SK-N-SH treated with all-trans-retinoic acid at 6 μM for 48 hours (cell line): ENCODE results near the gene STN1.

Experiments used
- ATAC-seq: fragments of 200-7000 bp; cut with Tn5 transposase; 3 replicates; pipeline ENCODE4 v1.9.1; 2020; ENCODE audit warnings: mild to moderate bottlenecking, moderate library complexity
- ARNTL ChIP-seq: fragments of 450-650 bp; formaldehyde crosslinking; IDR thresholded peaks from 2 replicates; pipeline ENCODE4 v1.5.0; 2020; ENCODE audit warnings: low read depth, mild to moderate bottlenecking, moderate library complexity, borderline replicate concordance
- BACH2 ChIP-seq: fragments of 250-450 bp; sonication (Bioruptor Pico); IDR thresholded peaks from 2 replicates; pipeline ENCODE4 v1.9.0; 2021; ENCODE audit warnings: mild to moderate bottlenecking, borderline replicate concordance
- CREB5 ChIP-seq: fragments of 250-450 bp; sonication (Bioruptor Pico); IDR thresholded peaks from 2 replicates; pipeline ENCODE4 v1.5.1; 2020; ENCODE audit warnings: low read depth, mild to moderate bottlenecking, moderate library complexity
- CSDC2 ChIP-seq: fragments of 250-450 bp; sonication (Bioruptor Pico); IDR thresholded peaks from 2 replicates; pipeline ENCODE4 v1.5.0; 2020; ENCODE audit warnings: mild to moderate bottlenecking, moderate library complexity
- CSRNP3 ChIP-seq: fragments of 250-450 bp; sonication (Bioruptor Pico); IDR thresholded peaks from 2 replicates; pipeline ENCODE4 v1.5.1; 2021; ENCODE audit warnings: mild to moderate bottlenecking, moderate library complexity
- ESRRG ChIP-seq: fragments of 250-450 bp; sonication (Bioruptor Pico); IDR thresholded peaks from 2 replicates; pipeline ENCODE4 v1.6.1; 2021; ENCODE audit warnings: mild to moderate bottlenecking
- GLIS3 ChIP-seq: fragments of 250-450 bp; sonication (Bioruptor Pico); IDR thresholded peaks from 2 replicates; pipeline ENCODE4 v1.5.0; 2020; ENCODE audit warnings: mild to moderate bottlenecking, moderate library complexity
- ISL1 ChIP-seq: fragments of 250-450 bp; sonication (Bioruptor Pico); IDR thresholded peaks from 2 replicates; pipeline ENCODE4 v2.1.2; 2022; ENCODE audit warnings: mild to moderate bottlenecking, moderate library complexity
- OSR1 ChIP-seq: fragments of 250-450 bp; sonication (Bioruptor Pico); IDR thresholded peaks from 2 replicates; pipeline ENCODE4 v1.8.0; 2022; ENCODE audit warnings: moderate library complexity, mild to moderate bottlenecking, inconsistent platforms
- PATZ1 ChIP-seq: fragments of 250-450 bp; sonication (Bioruptor Pico); IDR thresholded peaks from 2 replicates; pipeline ENCODE4 v1.8.0; 2020; ENCODE audit warnings: mild to moderate bottlenecking, moderate library complexity, borderline replicate concordance
- POU6F1 ChIP-seq: fragments of 250-450 bp; sonication (Bioruptor Pico); IDR thresholded peaks from 2 replicates; pipeline ENCODE4 v1.8.0; 2021; ENCODE audit warnings: low read depth, mild to moderate bottlenecking, moderate library complexity, borderline replicate concordance
- PPARA ChIP-seq: fragments of 250-450 bp; sonication (Bioruptor Pico); IDR thresholded peaks from 2 replicates; pipeline ENCODE4 v1.5.0; 2020; ENCODE audit warnings: mild to moderate bottlenecking, borderline replicate concordance
- RARB ChIP-seq: fragments of 250-450 bp; sonication (Bioruptor Pico); IDR thresholded peaks from 2 replicates; pipeline ENCODE4 v1.8.0; 2021; ENCODE audit warnings: mild to moderate bottlenecking, moderate library complexity
- SNAI2 ChIP-seq: fragments of 250-450 bp; sonication (Bioruptor Pico); IDR thresholded peaks from 2 replicates; pipeline ENCODE4 v1.5.0; 2020; ENCODE audit warnings: mild to moderate bottlenecking, moderate library complexity
- TCF4 ChIP-seq: fragments of 250-450 bp; sonication (Bioruptor Pico); IDR thresholded peaks from 2 replicates; pipeline ENCODE4 v1.8.0; 2021; ENCODE audit warnings: mild to moderate bottlenecking, moderate library complexity, borderline replicate concordance
- TOX ChIP-seq: fragments of 250-450 bp; sonication (Bioruptor Pico); IDR thresholded peaks from 2 replicates; pipeline ENCODE4 v1.8.0; 2021; ENCODE audit warnings: mild to moderate bottlenecking, moderate library complexity, borderline replicate concordance
- TSHZ2 ChIP-seq: fragments of 250-450 bp; sonication (Bioruptor Pico); IDR thresholded peaks from 2 replicates; pipeline ENCODE4 v1.5.0; 2020; ENCODE audit warnings: mild to moderate bottlenecking, moderate library complexity
- ZC3H10 ChIP-seq: fragments of 250-450 bp; sonication (Bioruptor Pico); IDR thresholded peaks from 2 replicates; pipeline ENCODE4 v1.5.1; 2021; ENCODE audit warnings: mild to moderate bottlenecking, moderate library complexity
- ZFP3 ChIP-seq: fragments of 250-450 bp; sonication (Bioruptor Pico); IDR thresholded peaks from 2 replicates; pipeline ENCODE4 v1.5.0; 2020; ENCODE audit warnings: mild to moderate bottlenecking, moderate library complexity
- ZFP30 ChIP-seq: fragments of 450-650 bp; formaldehyde crosslinking; IDR thresholded peaks from 2 replicates; pipeline ENCODE4 v1.5.0; 2022; ENCODE audit warnings: mild to moderate bottlenecking, moderate library complexity
- ZNF565 ChIP-seq: fragments of 450-650 bp; formaldehyde crosslinking; conservative IDR thresholded peaks from 2 replicates; pipeline ENCODE4 v1.5.0; 2020; ENCODE audit warnings: low read depth, mild to moderate bottlenecking, moderate library complexity
- ZNF70 ChIP-seq: fragments of 450-650 bp; formaldehyde crosslinking; IDR thresholded peaks from 2 replicates; pipeline ENCODE4 v1.5.0; 2020; ENCODE audit warnings: mild to moderate bottlenecking, moderate library complexity
- ZNF8 ChIP-seq: fragments of 450-650 bp; formaldehyde crosslinking; IDR thresholded peaks from 2 replicates; pipeline ENCODE4 v1.5.0; 2020; ENCODE audit warnings: mild to moderate bottlenecking, moderate library complexity

The STN1 gene

GRCh38 chr10:103899312-103899711 lies 18.7 kb downstream of the STN1 start (continued):
- TF ChIP-seq CREB5 (CRISPR knock-in tag) (no peak), ARNTL (no peak), CSRNP3 (CRISPR knock-in tag) (no peak), ZNF8 (CRISPR knock-in tag) (no peak), PPARA (CRISPR knock-in tag) (no peak), OSR1 (no peak)

- TF ChIP-seq ZFP3 (CRISPR knock-in tag) (no peak), ZNF565 (CRISPR knock-in tag) (no peak), ZC3H10 (CRISPR knock-in tag) (no peak), CREB5 (CRISPR knock-in tag) (no peak), GLIS3 (CRISPR knock-in tag) (no peak), SNAI2 (CRISPR knock-in tag) (no peak), OSR1 (no peak), TSHZ2 (CRISPR knock-in tag) (no peak), BACH2 (CRISPR knock-in tag) (no peak), TCF4 (CRISPR knock-in tag) (no peak), RARB (CRISPR knock-in tag) (no peak), ESRRG (CRISPR knock-in tag) (no peak), ZFP30 (CRISPR knock-in tag) (no peak), PATZ1 (CRISPR knock-in tag) (no peak), CSDC2 (CRISPR knock-in tag) (no peak), ZNF70 (no peak), ISL1 (CRISPR knock-in tag) (no peak), TOX (CRISPR knock-in tag) (no peak), POU6F1 (CRISPR knock-in tag) (no peak)
- no peak for ATAC-seq
Measured at GRCh38 chr10:103897241-103897774, 20.7 kb downstream of the STN1 start.
